ENCODE results near the gene C1orf116.

- TF ChIP-seq, protein P1, sequence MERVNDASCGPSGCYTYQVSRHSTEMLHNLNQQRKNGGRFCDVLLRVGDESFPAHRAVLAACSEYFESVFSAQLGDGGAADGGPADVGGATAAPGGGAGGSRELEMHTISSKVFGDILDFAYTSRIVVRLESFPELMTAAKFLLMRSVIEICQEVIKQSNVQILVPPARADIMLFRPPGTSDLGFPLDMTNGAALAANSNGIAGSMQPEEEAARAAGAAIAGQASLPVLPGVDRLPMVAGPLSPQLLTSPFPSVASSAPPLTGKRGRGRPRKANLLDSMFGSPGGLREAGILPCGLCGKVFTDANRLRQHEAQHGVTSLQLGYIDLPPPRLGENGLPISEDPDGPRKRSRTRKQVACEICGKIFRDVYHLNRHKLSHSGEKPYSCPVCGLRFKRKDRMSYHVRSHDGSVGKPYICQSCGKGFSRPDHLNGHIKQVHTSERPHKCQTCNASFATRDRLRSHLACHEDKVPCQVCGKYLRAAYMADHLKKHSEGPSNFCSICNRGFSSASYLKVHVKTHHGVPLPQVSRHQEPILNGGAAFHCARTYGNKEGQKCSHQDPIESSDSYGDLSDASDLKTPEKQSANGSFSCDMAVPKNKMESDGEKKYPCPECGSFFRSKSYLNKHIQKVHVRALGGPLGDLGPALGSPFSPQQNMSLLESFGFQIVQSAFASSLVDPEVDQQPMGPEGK (CRISPR knock-in tag; IDR thresholded peaks at IDR 0.05; ENCODE audit: borderline replicate concordance) = no peak
- TF ChIP-seq ESRRG (CRISPR knock-in tag; IDR thresholded peaks at IDR 0.05) (no peak), ARNTL (CRISPR knock-in tag; IDR thresholded peaks at IDR 0.05; ENCODE audit: borderline replicate concordance, low read depth) (no peak), SNAI2 (CRISPR knock-in tag; IDR thresholded peaks at IDR 0.05) (no peak), CREB5 (CRISPR knock-in tag; IDR thresholded peaks at IDR 0.05; ENCODE audit: low read depth) (no peak)
These were observed 808 bp downstream of the C1orf116 start for GRCh38 chr1:207031632-207032264.

Data from SK-N-SH treated with all-trans-retinoic acid at 6 μM for 48 hours (cell line).